HUES6 (cell line): ENCODE measurements around the gene MT1B.

ENCODE experiments used
- H3K27ac ChIP-seq: 2 replicates; pipeline ENCODE4 v1.7.0; 2013; ENCODE audit warnings: low read depth, mild to moderate bottlenecking, low read length, inconsistent platforms
- H3K27me3 ChIP-seq: 2 replicates; pipeline ENCODE4 v1.6.1; 2013; ENCODE audit warnings: low read length; ENCODE audit not compliant: control insufficient read depth, insufficient read depth
- H3K36me3 ChIP-seq: 2 replicates; pipeline ENCODE4 v1.6.1; 2013; ENCODE audit warnings: low read length; ENCODE audit not compliant: control insufficient read depth, insufficient read depth
- H3K4me1 ChIP-seq: 2 replicates; pipeline ENCODE4 v1.6.1; 2013; ENCODE audit warnings: low read length; ENCODE audit not compliant: control insufficient read depth, insufficient read depth
- H3K4me3 ChIP-seq: 2 replicates; pipeline ENCODE4 v1.5.1; 2013; ENCODE audit warnings: low read depth, low read length
- H3K9ac ChIP-seq: one replicate; pipeline ENCODE4 v1.6.1; 2013; ENCODE audit warnings: mild to moderate bottlenecking, low read length
- H3K9me3 ChIP-seq: 2 replicates; pipeline ENCODE4 v1.6.1; 2013; ENCODE audit warnings: low read depth, low read length; ENCODE audit not compliant: control insufficient read depth, insufficient read depth

Gene MT1B

GRCh38 chr16:56641166-56641565 lies 10.5 kb upstream of the MT1B start:
- peaks cover 100% of the 10 kb centered on the region for H3K27me3 ChIP-seq

GRCh38 chr16:56643080-56643778 lies 8.5 kb upstream of the MT1B start:
- Histone ChIP-seq H3K4me3 (peak overlapping the region; percentile 48), H3K9ac (no peak overlapping the region), H3K27me3 (peaks cover 100% of the 10 kb centered on the region)

More at GRCh38 chr16:56641166-56641565, 10.5 kb upstream of the MT1B start:
- no peak overlapping the region for H3K4me3 ChIP-seq
- no peak overlapping the region for H3K9ac ChIP-seq
- peaks cover 16% of the 10 kb centered on the region for H3K4me1 ChIP-seq
- H3K36me3 ChIP-seq = no peaks in the 10 kb centered on the region
- H3K9me3 ChIP-seq = no peaks in the 10 kb centered on the region
- H3K27ac ChIP-seq = no peak overlapping the region

GRCh38 chr16:56643833-56644232 lies 7.9 kb upstream of the MT1B start:
- Histone ChIP-seq H3K27me3 (peaks cover 100% of the 10 kb centered on the region), H3K27ac (no peak overlapping the region), H3K4me3 (peak overlapping the region; percentile 48), H3K9me3 (no peaks in the 10 kb centered on the region), H3K4me1 (peaks cover 16% of the 10 kb centered on the region), H3K36me3 (no peaks in the 10 kb centered on the region), H3K9ac (no peak overlapping the region)

More at GRCh38 chr16:56643080-56643778, 8.5 kb upstream of the MT1B start:
- Histone ChIP-seq H3K9me3 (no peaks in the 10 kb centered on the region), H3K4me1 (peaks cover 19% of the 10 kb centered on the region), H3K27ac (no peak overlapping the region), H3K36me3 (no peaks in the 10 kb centered on the region)

- H3K27ac ChIP-seq = no peak overlapping the region
- H3K9me3 ChIP-seq = no peaks in the 10 kb centered on the region
- H3K36me3 ChIP-seq = no peaks in the 10 kb centered on the region
- peaks cover 100% of the 10 kb centered on the region for H3K27me3 ChIP-seq
- H3K9ac ChIP-seq = no peak overlapping the region
- H3K4me3 ChIP-seq = no peak overlapping the region
- H3K4me1 ChIP-seq = peaks cover 14% of the 10 kb centered on the region
Measured at GRCh38 chr16:56645311-56645710, 6.4 kb upstream of the MT1B start.

- H3K27me3 ChIP-seq = peaks cover 99% of the 10 kb centered on the region
- H3K9ac ChIP-seq = no peak overlapping the region
- no peak overlapping the region for H3K27ac ChIP-seq
- no peaks in the 10 kb centered on the region for H3K9me3 ChIP-seq
- no peak overlapping the region for H3K4me3 ChIP-seq
- no peaks in the 10 kb centered on the region for H3K36me3 ChIP-seq
- H3K4me1 ChIP-seq = peaks cover 14% of the 10 kb centered on the region
Measured at GRCh38 chr16:56645838-56646237, 5.8 kb upstream of the MT1B start.

- no peaks in the 10 kb centered on the region for H3K36me3 ChIP-seq
- H3K4me3 ChIP-seq = peak overlapping the region; percentile 27; the same call in 1 of the 2 replicates
- peaks cover 12% of the 10 kb centered on the region for H3K4me1 ChIP-seq
- no peaks in the 10 kb centered on the region for H3K9me3 ChIP-seq
- H3K9ac ChIP-seq = no peak overlapping the region
- H3K27me3 ChIP-seq = peaks cover 99% of the 10 kb centered on the region
- no peak overlapping the region for H3K27ac ChIP-seq
Measured at GRCh38 chr16:56647641-56648431, 3.9 kb upstream of the MT1B start.

- no peaks in the 10 kb centered on the region for H3K36me3 ChIP-seq
- H3K9ac ChIP-seq = no peak overlapping the region
- no peak overlapping the region for H3K27ac ChIP-seq
- H3K4me1 ChIP-seq = peaks cover 4% of the 10 kb centered on the region
- H3K9me3 ChIP-seq = no peaks in the 10 kb centered on the region
- H3K4me3 ChIP-seq = no peak overlapping the region
- peaks cover 89% of the 10 kb centered on the region for H3K27me3 ChIP-seq
Measured at GRCh38 chr16:56649271-56649670, 2.4 kb upstream of the MT1B start.

GRCh38 chr16:56649820-56650219 lies 1.9 kb upstream of the MT1B start:
- Histone ChIP-seq H3K4me3 (no peak overlapping the region), H3K36me3 (no peaks in the 10 kb centered on the region), H3K9me3 (no peaks in the 10 kb centered on the region), H3K9ac (no peak overlapping the region), H3K4me1 (peaks cover 4% of the 10 kb centered on the region), H3K27me3 (peaks cover 84% of the 10 kb centered on the region), H3K27ac (no peak overlapping the region)

- Histone ChIP-seq H3K4me3 (no peak overlapping the region), H3K9ac (no peak overlapping the region), H3K27ac (no peak overlapping the region), H3K9me3 (no peaks in the 10 kb centered on the region), H3K36me3 (no peaks in the 10 kb centered on the region), H3K4me1 (peaks cover 2% of the 10 kb centered on the region), H3K27me3 (peaks cover 63% of the 10 kb centered on the region)
Measured at GRCh38 chr16:56652600-56652999, 914 bp downstream of the MT1B start.

GRCh38 chr16:56653218-56653617 lies 1.5 kb downstream of the MT1B start:
- Histone ChIP-seq H3K9me3 (no peaks in the 10 kb centered on the region), H3K9ac (no peak overlapping the region), H3K27ac (no peak overlapping the region), H3K4me1 (peaks cover 4% of the 10 kb centered on the region; the same call in 1 of the 2 replicates), H3K27me3 (peaks cover 62% of the 10 kb centered on the region), H3K4me3 (no peak overlapping the region), H3K36me3 (no peaks in the 10 kb centered on the region)
